Heart left ventricle (tissue), 13 donors: Measurements from ENCODE around the gene IER5L.

Experiments
- POLR2A ChIP-seq, 2 donors: fragments of 450-650 bp; IDR thresholded peaks; one replicate each; pipeline ENCODE4 v1.6.1; 2017; ENCODE audit warnings: antibody characterized with exemption in 2 of 2, mild to moderate bottlenecking in 2 of 2, moderate library complexity in 2 of 2
- TF ChIP-seq, protein P1 (sequence below), 12 donors: fragments of 200-600 bp; sonication (generic) in 4 of 12; IDR thresholded peaks; one replicate each; pipeline versions ENCODE4 v1.5.0 to v1.8.0; 2018 to 2022; ENCODE audit warnings: antibody characterized with exemption in 12 of 12, mild to moderate bottlenecking in 5 of 12
- donor health status: ischemic (EF 13 %, LVEDD 7.1; RV severe dilation, severe dysfunction).
- donor health status: DM: no; HTN: yes; CAD: no.
- donor health status: DM: no; HTN: no; CAD: no.
- donor health status: ischemic (EF 25% LVEDD 6.9; RV normal size, moderate dysfunction).
- donor health status: ischemic (EF 25% LVEDD 5.7; RV mildly dilated, moderate dysfunction).
- donor health status: ischemic (EF 35%, LVEDD 5.7; RV mildly dilated, moderate dysfunction).
- donor health status: nonischemic (EF 11% LVEDD 7.7; RV severe dilation, severe dysfunction).
- donor health status: DM: yes; HTN: yes; CAD: no.
- donor health status: PGD.
- donor health status: ischemic (EF 29% LVEDD 5.4; RV normal size, mild dysfunction).
- donor health status: nonischemic (EF 23%, LVEDD 6.1; RV moderate dilation, normal function).

- TF ChIP-seq, protein P1, sequence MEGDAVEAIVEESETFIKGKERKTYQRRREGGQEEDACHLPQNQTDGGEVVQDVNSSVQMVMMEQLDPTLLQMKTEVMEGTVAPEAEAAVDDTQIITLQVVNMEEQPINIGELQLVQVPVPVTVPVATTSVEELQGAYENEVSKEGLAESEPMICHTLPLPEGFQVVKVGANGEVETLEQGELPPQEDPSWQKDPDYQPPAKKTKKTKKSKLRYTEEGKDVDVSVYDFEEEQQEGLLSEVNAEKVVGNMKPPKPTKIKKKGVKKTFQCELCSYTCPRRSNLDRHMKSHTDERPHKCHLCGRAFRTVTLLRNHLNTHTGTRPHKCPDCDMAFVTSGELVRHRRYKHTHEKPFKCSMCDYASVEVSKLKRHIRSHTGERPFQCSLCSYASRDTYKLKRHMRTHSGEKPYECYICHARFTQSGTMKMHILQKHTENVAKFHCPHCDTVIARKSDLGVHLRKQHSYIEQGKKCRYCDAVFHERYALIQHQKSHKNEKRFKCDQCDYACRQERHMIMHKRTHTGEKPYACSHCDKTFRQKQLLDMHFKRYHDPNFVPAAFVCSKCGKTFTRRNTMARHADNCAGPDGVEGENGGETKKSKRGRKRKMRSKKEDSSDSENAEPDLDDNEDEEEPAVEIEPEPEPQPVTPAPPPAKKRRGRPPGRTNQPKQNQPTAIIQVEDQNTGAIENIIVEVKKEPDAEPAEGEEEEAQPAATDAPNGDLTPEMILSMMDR (IDR thresholded peaks at IDR 0.05) = no peak
- TF ChIP-seq POLR2A (IDR thresholded peaks at IDR 0.05) = no peak
Observed at GRCh38 chr9:129206401-129206800, 28.3 kb upstream of the IER5L start.
